Glutamatergic neuron (in vitro differentiated cells): ENCODE data around the gene BAIAP2L1. TPM values are rescaled to one million over a fixed set of nuclear protein-coding genes. Genes with fewer than 3 reads are reported as not detected.

Experiments
- DNase-seq: peaks from one replicate; pipeline ENCODE4 v3.0.0; 2022
- H3K27ac Mint-ChIP-seq: one replicate; pipeline ENCODE4 v1.8.0; 2020; ENCODE audit warnings: mild to moderate bottlenecking, mixed read lengths, inconsistent platforms; ENCODE audit not compliant: unreplicated experiment
- H3K27me3 Mint-ChIP-seq: one replicate; pipeline ENCODE4 v1.8.0; 2020; ENCODE audit warnings: mild to moderate bottlenecking, moderate library complexity, mixed read lengths, inconsistent platforms; ENCODE audit not compliant: unreplicated experiment
- H3K36me3 Mint-ChIP-seq: one replicate; pipeline ENCODE4 v1.8.0; 2020; ENCODE audit warnings: mild to moderate bottlenecking, mixed read lengths, inconsistent platforms; ENCODE audit not compliant: unreplicated experiment
- H3K4me1 Mint-ChIP-seq: one replicate; pipeline ENCODE4 v1.8.0; 2020; ENCODE audit warnings: mild to moderate bottlenecking, low read depth, mixed read lengths, inconsistent platforms; ENCODE audit not compliant: unreplicated experiment
- H3K4me3 Mint-ChIP-seq: one replicate; pipeline ENCODE4 v1.8.0; 2020; ENCODE audit warnings: mild to moderate bottlenecking, mixed read lengths, inconsistent platforms; ENCODE audit not compliant: unreplicated experiment
- H3K9me3 Mint-ChIP-seq: one replicate; pipeline ENCODE4 v1.8.0; 2020; ENCODE audit warnings: mild to moderate bottlenecking, moderate library complexity, mixed read lengths, inconsistent platforms; ENCODE audit not compliant: unreplicated experiment
- total RNA-seq: library from RNA; stranded (reverse); fragmentation: NEBNext Ultra II Directional; extraction: Animal tissue kit (Norgen Biotek cat#: 25700); gene quantifications from one replicate; pipeline ENCODE4 v1.2.1, GENCODE V29; 2021; ENCODE audit not compliant: unreplicated experiment
- TF ChIP-seq, protein P1 (sequence below): fragments of 200-600 bp; sonication (generic); IDR thresholded peaks from one replicate; pipeline ENCODE4 v1.5.0; 2021; ENCODE audit not compliant: partially characterized antibody, unreplicated experiment

The BAIAP2L1 gene
- total RNA-seq, 1 donor from 2014 or later, result 0.66 TPM

- no peak for DNase-seq
- TF ChIP-seq, protein P1, sequence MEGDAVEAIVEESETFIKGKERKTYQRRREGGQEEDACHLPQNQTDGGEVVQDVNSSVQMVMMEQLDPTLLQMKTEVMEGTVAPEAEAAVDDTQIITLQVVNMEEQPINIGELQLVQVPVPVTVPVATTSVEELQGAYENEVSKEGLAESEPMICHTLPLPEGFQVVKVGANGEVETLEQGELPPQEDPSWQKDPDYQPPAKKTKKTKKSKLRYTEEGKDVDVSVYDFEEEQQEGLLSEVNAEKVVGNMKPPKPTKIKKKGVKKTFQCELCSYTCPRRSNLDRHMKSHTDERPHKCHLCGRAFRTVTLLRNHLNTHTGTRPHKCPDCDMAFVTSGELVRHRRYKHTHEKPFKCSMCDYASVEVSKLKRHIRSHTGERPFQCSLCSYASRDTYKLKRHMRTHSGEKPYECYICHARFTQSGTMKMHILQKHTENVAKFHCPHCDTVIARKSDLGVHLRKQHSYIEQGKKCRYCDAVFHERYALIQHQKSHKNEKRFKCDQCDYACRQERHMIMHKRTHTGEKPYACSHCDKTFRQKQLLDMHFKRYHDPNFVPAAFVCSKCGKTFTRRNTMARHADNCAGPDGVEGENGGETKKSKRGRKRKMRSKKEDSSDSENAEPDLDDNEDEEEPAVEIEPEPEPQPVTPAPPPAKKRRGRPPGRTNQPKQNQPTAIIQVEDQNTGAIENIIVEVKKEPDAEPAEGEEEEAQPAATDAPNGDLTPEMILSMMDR, result no peak
- Mint-ChIP-seq H3K36me3 (no peaks in the 10 kb centered on the region), H3K27me3 (peaks cover 5% of the 10 kb centered on the region), H3K4me3 (peak overlapping the region; percentile 61), H3K27ac (peak overlapping the region; percentile 83), H3K9me3 (peaks cover 5% of the 10 kb centered on the region), H3K4me1 (peaks cover 8% of the 10 kb centered on the region)
Measured at GRCh38 chr7:98300595-98301372, 100.1 kb downstream of the BAIAP2L1 start.

- H3K9me3 Mint-ChIP-seq, result peaks cover 7% of the 10 kb centered on the region
- H3K36me3 Mint-ChIP-seq, result no peaks in the 10 kb centered on the region
- no peak overlapping the region for H3K4me3 Mint-ChIP-seq
- no peak for DNase-seq
- peaks cover 5% of the 10 kb centered on the region for H3K27me3 Mint-ChIP-seq
- H3K27ac Mint-ChIP-seq, result no peak overlapping the region
- TF ChIP-seq, protein P1, result no peak
- H3K4me1 Mint-ChIP-seq, result peaks cover 11% of the 10 kb centered on the region
Measured at GRCh38 chr7:98297626-98298286, 103.1 kb downstream of the BAIAP2L1 start.

- Mint-ChIP-seq H3K4me3 (no peak overlapping the region), H3K9me3 (peaks cover 8% of the 10 kb centered on the region), H3K4me1 (peaks cover 11% of the 10 kb centered on the region), H3K27ac (no peak overlapping the region), H3K36me3 (no peaks in the 10 kb centered on the region), H3K27me3 (peaks cover 5% of the 10 kb centered on the region)
- TF ChIP-seq, protein P1, result no peak
- DNase-seq, result no peak
Measured at GRCh38 chr7:98296833-98297232, 104.1 kb downstream of the BAIAP2L1 start.

- Mint-ChIP-seq H3K27ac (no peak overlapping the region), H3K36me3 (no peaks in the 10 kb centered on the region), H3K4me1 (peaks cover 9% of the 10 kb centered on the region), H3K4me3 (no peak overlapping the region), H3K27me3 (peaks cover 2% of the 10 kb centered on the region), H3K9me3 (peaks cover 8% of the 10 kb centered on the region)
- TF ChIP-seq, protein P1, result no peak
- DNase-seq, result no peak
Measured at GRCh38 chr7:98295467-98296192, 105.3 kb downstream of the BAIAP2L1 start.
